Fibroblast of mammary gland (primary cell): ENCODE measurements around the gene FTH1.
A peak's percentile ranks its signal among the peaks of the same experiment; 100 is the strongest.

Experiments used
- DNase-seq: peaks from one replicate; pipeline ENCODE4 v3.0.0-alpha.2; 2010; ENCODE audit warnings: low read depth
- H3K4me3 ChIP-seq: 2 replicates; pipeline ENCODE4 v1.5.1; 2011; ENCODE audit warnings: low read depth, mild to moderate bottlenecking, low read length, moderate library complexity; ENCODE audit not compliant: control insufficient read depth
- CTCF ChIP-seq: conservative IDR thresholded peaks from 2 replicates; pipeline ENCODE4 v1.5.1; 2011; ENCODE audit warnings: low read depth, low read length, inconsistent platforms; ENCODE audit not compliant: control insufficient read depth, insufficient read depth

FTH1 gene

GRCh38 chr11:61973476-61974162, 6.2 kb upstream of the FTH1 start:
- DNase-seq: no peak
- no peak for TF ChIP-seq CTCF
- H3K4me3 ChIP-seq: no peak overlapping the region

GRCh38 chr11:61972672-61973475, 5.4 kb upstream of the FTH1 start:
- no peak overlapping the region for H3K4me3 ChIP-seq
- DNase-seq: peak; percentile 92
- no peak for TF ChIP-seq CTCF

- no peak for DNase-seq
- H3K4me3 ChIP-seq: peak overlapping the region; percentile 11
- TF ChIP-seq CTCF: no peak
Measured at GRCh38 chr11:61972112-61972671, 4.8 kb upstream of the FTH1 start.

GRCh38 chr11:61971248-61972111, 4.0 kb upstream of the FTH1 start:
- no peak for TF ChIP-seq CTCF
- DNase-seq: peak; percentile 99
- no peak overlapping the region for H3K4me3 ChIP-seq

GRCh38 chr11:61969838-61970662, 2.6 kb upstream of the FTH1 start:
- H3K4me3 ChIP-seq: no peak overlapping the region
- no peak for TF ChIP-seq CTCF
- DNase-seq: peak; percentile 93
